ENCODE results near the gene PAQR5.
"Not testable (repeated sequence)": the region's sequence is repeated elsewhere in the genome, so short reads cannot be mapped to it uniquely, and the experiment has no call there.

PAQR5 gene

GRCh38 chr15:69317392-69317841 lies 18.7 kb downstream of the PAQR5 start:
- no peak for DNase-seq

- DNase-seq: no peak
Measured at GRCh38 chr15:69318033-69318432, 19.3 kb downstream of the PAQR5 start.

- no peak for DNase-seq
Measured at GRCh38 chr15:69319384-69320375, 21.0 kb downstream of the PAQR5 start.

GRCh38 chr15:69320977-69321554 lies 22.4 kb downstream of the PAQR5 start:
- DNase-seq: no peak

GRCh38 chr15:69323893-69324430 lies 25.2 kb downstream of the PAQR5 start:
- DNase-seq: no peak

- DNase-seq: no peak
Measured at GRCh38 chr15:69324565-69324964, 25.9 kb downstream of the PAQR5 start.

- DNase-seq: no peak
Measured at GRCh38 chr15:69325456-69325971, 26.8 kb downstream of the PAQR5 start.

- no peak for DNase-seq
Measured at GRCh38 chr15:69328080-69328479, 29.4 kb downstream of the PAQR5 start.

- no peak for DNase-seq
Measured at GRCh38 chr15:69328739-69329138, 30.0 kb downstream of the PAQR5 start.

- no peak for DNase-seq
Measured at GRCh38 chr15:69337138-69337537, 38.4 kb downstream of the PAQR5 start.

- no peak for DNase-seq
Measured at GRCh38 chr15:69338535-69339213, 40.0 kb downstream of the PAQR5 start.

- not testable (repeated sequence) for DNase-seq
Measured at GRCh38 chr15:69339214-69339543, 40.5 kb downstream of the PAQR5 start.

GRCh38 chr15:69340243-69340900 lies 41.7 kb downstream of the PAQR5 start:
- no peak for DNase-seq

GRCh38 chr15:69341356-69341755 lies 42.6 kb downstream of the PAQR5 start:
- DNase-seq: no peak

- no peak for DNase-seq
Measured at GRCh38 chr15:69342460-69343076, 43.9 kb downstream of the PAQR5 start.

- DNase-seq: no peak
Measured at GRCh38 chr15:69343133-69343532, 44.4 kb downstream of the PAQR5 start.

GRCh38 chr15:69344238-69344637 lies 45.5 kb downstream of the PAQR5 start:
- no peak for DNase-seq

GRCh38 chr15:69346112-69346511 lies 47.4 kb downstream of the PAQR5 start:
- no peak for DNase-seq

- DNase-seq: no peak
Measured at GRCh38 chr15:69351333-69351732, 52.6 kb downstream of the PAQR5 start.

GRCh38 chr15:69351884-69352283 lies 53.2 kb downstream of the PAQR5 start:
- no peak for DNase-seq

- DNase-seq: no peak
Measured at GRCh38 chr15:69357773-69358771, 59.4 kb downstream of the PAQR5 start.
